ENCODE data around the gene AXL.

- TF ChIP-seq, protein P1, sequence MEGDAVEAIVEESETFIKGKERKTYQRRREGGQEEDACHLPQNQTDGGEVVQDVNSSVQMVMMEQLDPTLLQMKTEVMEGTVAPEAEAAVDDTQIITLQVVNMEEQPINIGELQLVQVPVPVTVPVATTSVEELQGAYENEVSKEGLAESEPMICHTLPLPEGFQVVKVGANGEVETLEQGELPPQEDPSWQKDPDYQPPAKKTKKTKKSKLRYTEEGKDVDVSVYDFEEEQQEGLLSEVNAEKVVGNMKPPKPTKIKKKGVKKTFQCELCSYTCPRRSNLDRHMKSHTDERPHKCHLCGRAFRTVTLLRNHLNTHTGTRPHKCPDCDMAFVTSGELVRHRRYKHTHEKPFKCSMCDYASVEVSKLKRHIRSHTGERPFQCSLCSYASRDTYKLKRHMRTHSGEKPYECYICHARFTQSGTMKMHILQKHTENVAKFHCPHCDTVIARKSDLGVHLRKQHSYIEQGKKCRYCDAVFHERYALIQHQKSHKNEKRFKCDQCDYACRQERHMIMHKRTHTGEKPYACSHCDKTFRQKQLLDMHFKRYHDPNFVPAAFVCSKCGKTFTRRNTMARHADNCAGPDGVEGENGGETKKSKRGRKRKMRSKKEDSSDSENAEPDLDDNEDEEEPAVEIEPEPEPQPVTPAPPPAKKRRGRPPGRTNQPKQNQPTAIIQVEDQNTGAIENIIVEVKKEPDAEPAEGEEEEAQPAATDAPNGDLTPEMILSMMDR (IDR thresholded peaks at IDR 0.05) = no peak
- no peak for TF ChIP-seq POLR2A (IDR thresholded peaks at IDR 0.05)
Measured at GRCh38 chr19:41261474-41262190, 42.6 kb downstream of the AXL start.
